Rectal smooth muscle tissue (tissue), 1 donor: ENCODE results near the gene DAB2.

ENCODE experiments used
- H3K27ac ChIP-seq: one replicate; pipeline ENCODE4 v1.7.0; 2013; ENCODE audit warnings: low read depth, low read length, inconsistent platforms
- H3K27me3 ChIP-seq: one replicate; pipeline ENCODE4 v1.7.0; 2013; ENCODE audit warnings: low read length; ENCODE audit not compliant: control insufficient read depth, insufficient read depth
- H3K36me3 ChIP-seq: one replicate; pipeline ENCODE4 v1.7.0; 2013; ENCODE audit warnings: low read length; ENCODE audit not compliant: control insufficient read depth, insufficient read depth
- H3K4me1 ChIP-seq: one replicate; pipeline ENCODE4 v1.7.0; 2013; ENCODE audit warnings: low read length; ENCODE audit not compliant: control insufficient read depth, insufficient read depth
- H3K4me3 ChIP-seq: one replicate; pipeline ENCODE4 v1.7.0; 2013; ENCODE audit warnings: low read length
- H3K9ac ChIP-seq: one replicate; pipeline ENCODE4 v1.7.0; 2013; ENCODE audit warnings: low read length

Gene DAB2

GRCh38 chr5:39459907-39460306 lies 35.1 kb upstream of the DAB2 start:
- Histone ChIP-seq H3K9ac (no peak overlapping the region), H3K4me1 (no peaks in the 10 kb centered on the region), H3K27me3 (no peaks in the 10 kb centered on the region), H3K36me3 (no peaks in the 10 kb centered on the region), H3K27ac (no peak overlapping the region), H3K4me3 (no peak overlapping the region)

DNA sequence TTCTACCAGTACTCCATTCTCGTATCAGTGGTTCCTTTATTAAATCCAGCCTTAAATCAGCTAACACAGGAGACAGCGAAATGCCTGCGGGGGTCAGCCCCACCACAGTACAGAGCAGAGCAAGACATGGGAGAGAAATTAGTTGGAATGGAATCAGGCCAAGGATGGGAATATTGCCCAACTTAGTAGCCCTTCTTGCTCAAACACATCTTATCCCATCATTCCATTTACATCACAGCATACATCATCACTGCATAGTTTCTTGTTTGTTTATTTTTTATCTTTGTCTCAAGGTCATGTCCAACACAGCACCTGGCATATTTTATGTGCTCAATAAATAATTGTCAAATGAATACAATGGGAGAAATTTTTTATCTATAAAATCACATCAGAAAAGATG lies 34.3 kb upstream of the DAB2 start:
- Histone ChIP-seq H3K4me3 (no peak overlapping the region), H3K27me3 (no peaks in the 10 kb centered on the region), H3K27ac (no peak overlapping the region), H3K4me1 (no peaks in the 10 kb centered on the region), H3K36me3 (no peaks in the 10 kb centered on the region), H3K9ac (no peak overlapping the region)

GRCh38 chr5:39455645-39456044 lies 30.9 kb upstream of the DAB2 start:
- Histone ChIP-seq H3K36me3 (no peaks in the 10 kb centered on the region), H3K27ac (no peak overlapping the region), H3K27me3 (no peaks in the 10 kb centered on the region), H3K4me3 (no peak overlapping the region), H3K9ac (no peak overlapping the region), H3K4me1 (no peaks in the 10 kb centered on the region)

- Histone ChIP-seq H3K4me3 (no peak overlapping the region), H3K36me3 (no peaks in the 10 kb centered on the region), H3K4me1 (no peaks in the 10 kb centered on the region), H3K27ac (no peak overlapping the region), H3K9ac (no peak overlapping the region), H3K27me3 (no peaks in the 10 kb centered on the region)
These were observed 28.8 kb upstream of the DAB2 start for GRCh38 chr5:39453606-39454005.

GRCh38 chr5:39452846-39453245 lies 28.1 kb upstream of the DAB2 start:
- H3K4me3 ChIP-seq: no peak overlapping the region
- H3K27me3 ChIP-seq: no peaks in the 10 kb centered on the region
- H3K4me1 ChIP-seq: no peaks in the 10 kb centered on the region
- H3K9ac ChIP-seq: no peak overlapping the region
- H3K27ac ChIP-seq: no peak overlapping the region
- no peaks in the 10 kb centered on the region for H3K36me3 ChIP-seq

DNA sequence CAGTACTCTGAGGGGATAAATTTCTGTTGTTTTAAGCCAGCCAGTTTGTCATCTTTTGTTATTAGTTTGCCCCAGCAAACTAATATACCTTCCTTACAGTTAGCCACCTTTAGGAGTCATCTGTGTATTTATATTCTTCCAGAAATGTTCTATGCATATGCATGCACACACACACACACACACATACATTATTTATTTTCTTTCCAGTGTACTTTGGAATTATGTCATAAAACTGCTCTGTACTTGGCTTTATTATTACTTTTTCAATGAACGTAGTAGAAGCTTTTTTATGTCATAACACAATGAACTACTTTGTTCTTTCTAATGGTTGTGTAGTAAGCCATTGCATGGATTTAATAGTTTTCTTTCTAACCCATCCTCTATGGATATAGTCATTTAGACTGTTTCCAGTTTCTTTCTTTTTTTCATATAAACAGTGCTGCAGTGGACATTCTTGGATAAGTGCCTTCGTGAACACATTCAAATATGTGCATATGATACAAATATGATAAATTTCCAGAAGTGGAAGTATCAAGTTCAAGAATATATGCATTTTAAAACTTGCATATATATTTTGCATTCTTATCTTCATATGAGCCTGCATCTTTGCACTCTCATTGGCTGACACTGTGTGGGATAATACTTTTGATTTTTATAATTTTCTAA lies 26.6 kb upstream of the DAB2 start:
- no peaks in the 10 kb centered on the region for H3K27me3 ChIP-seq
- no peak overlapping the region for H3K27ac ChIP-seq
- no peak overlapping the region for H3K9ac ChIP-seq
- H3K4me1 ChIP-seq: no peaks in the 10 kb centered on the region
- H3K36me3 ChIP-seq: no peaks in the 10 kb centered on the region
- no peak overlapping the region for H3K4me3 ChIP-seq

GRCh38 chr5:39450487-39450886 lies 25.7 kb upstream of the DAB2 start:
- Histone ChIP-seq H3K36me3 (no peaks in the 10 kb centered on the region), H3K4me1 (no peaks in the 10 kb centered on the region), H3K4me3 (no peak overlapping the region), H3K9ac (no peak overlapping the region), H3K27me3 (no peaks in the 10 kb centered on the region), H3K27ac (no peak overlapping the region)

GRCh38 chr5:39449591-39449990 lies 24.8 kb upstream of the DAB2 start:
- Histone ChIP-seq H3K27ac (no peak overlapping the region), H3K9ac (no peak overlapping the region), H3K4me3 (no peak overlapping the region), H3K36me3 (no peaks in the 10 kb centered on the region), H3K4me1 (no peaks in the 10 kb centered on the region), H3K27me3 (no peaks in the 10 kb centered on the region)

DNA sequence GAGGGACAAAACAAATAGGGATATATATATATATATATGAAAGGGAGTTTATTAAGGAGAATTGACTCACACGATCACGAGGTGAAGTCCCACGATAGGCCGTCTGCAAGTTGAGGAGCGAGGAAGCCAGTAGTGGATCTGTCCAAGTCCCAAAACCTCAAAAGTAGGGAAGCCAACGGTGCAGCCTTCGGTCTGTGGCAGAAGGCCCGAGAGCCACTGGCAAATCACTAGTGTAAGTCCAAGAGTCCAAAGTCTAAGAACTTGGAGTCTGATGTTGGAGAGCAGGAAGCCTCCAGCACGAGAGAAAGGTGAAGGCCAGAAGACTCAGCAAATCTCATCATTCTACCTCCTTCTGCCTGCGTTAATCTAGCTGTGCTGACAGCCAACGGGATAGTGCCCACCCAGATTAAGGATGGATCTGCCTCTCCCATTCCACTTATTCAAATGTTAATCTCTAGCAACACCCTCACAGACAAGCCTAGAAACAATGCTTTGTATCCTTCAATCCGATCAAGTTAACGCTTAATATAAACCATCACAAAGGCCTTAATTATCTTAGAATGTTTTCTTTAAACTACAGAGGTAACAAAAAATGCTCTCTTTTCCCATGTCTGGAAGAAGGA lies 23.8 kb upstream of the DAB2 start:
- Histone ChIP-seq H3K27ac (no peak overlapping the region), H3K9ac (no peak overlapping the region), H3K27me3 (no peaks in the 10 kb centered on the region), H3K4me1 (no peaks in the 10 kb centered on the region), H3K36me3 (no peaks in the 10 kb centered on the region), H3K4me3 (no peak overlapping the region)

- no peak overlapping the region for H3K9ac ChIP-seq
- H3K4me1 ChIP-seq: no peaks in the 10 kb centered on the region
- no peak overlapping the region for H3K27ac ChIP-seq
- no peaks in the 10 kb centered on the region for H3K36me3 ChIP-seq
- no peaks in the 10 kb centered on the region for H3K27me3 ChIP-seq
- no peak overlapping the region for H3K4me3 ChIP-seq
These were observed 23.2 kb upstream of the DAB2 start for GRCh38 chr5:39447968-39448367.

- Histone ChIP-seq H3K4me3 (no peak overlapping the region), H3K27me3 (no peaks in the 10 kb centered on the region), H3K36me3 (no peaks in the 10 kb centered on the region), H3K4me1 (no peaks in the 10 kb centered on the region), H3K9ac (no peak overlapping the region), H3K27ac (no peak overlapping the region)
These were observed 22.3 kb upstream of the DAB2 start for GRCh38 chr5:39447059-39447458.

DNA sequence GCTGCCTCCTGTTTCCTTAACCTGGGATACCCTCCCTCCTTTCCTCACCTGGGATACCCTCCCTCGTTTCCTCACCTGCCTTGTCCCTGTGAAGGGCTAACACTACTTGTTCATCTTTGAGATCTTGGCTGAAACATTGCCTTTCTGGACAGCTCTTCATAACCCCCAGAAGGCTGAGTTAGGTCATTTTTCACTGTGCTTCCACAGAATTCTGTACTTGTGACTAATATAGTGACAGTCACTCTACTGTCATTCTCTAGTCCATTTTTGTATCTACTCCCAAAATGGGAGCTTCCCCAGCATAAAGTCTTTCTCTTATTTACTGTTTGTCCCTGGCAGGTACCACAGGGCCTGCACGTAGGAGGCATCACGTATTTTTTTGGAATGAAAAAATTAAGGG lies 21.5 kb upstream of the DAB2 start:
- H3K4me3 ChIP-seq: no peak overlapping the region
- H3K9ac ChIP-seq: no peak overlapping the region
- no peaks in the 10 kb centered on the region for H3K27me3 ChIP-seq
- H3K27ac ChIP-seq: no peak overlapping the region
- no peaks in the 10 kb centered on the region for H3K36me3 ChIP-seq
- no peaks in the 10 kb centered on the region for H3K4me1 ChIP-seq

- Histone ChIP-seq H3K27ac (no peak overlapping the region), H3K4me1 (no peaks in the 10 kb centered on the region)
These were observed 19.1 kb upstream of the DAB2 start for GRCh38 chr5:39443911-39444310.

More at GRCh38 chr5:39443911-39444310, 19.1 kb upstream of the DAB2 start:
- H3K27me3 ChIP-seq: no peaks in the 10 kb centered on the region
- H3K36me3 ChIP-seq: no peaks in the 10 kb centered on the region
- no peak overlapping the region for H3K9ac ChIP-seq
- H3K4me3 ChIP-seq: no peak overlapping the region
